GM15510 (cell line): ENCODE results near the gene PSMG2.

ENCODE experiments used
- POLR2A ChIP-seq: IDR thresholded peaks from 3 replicates; pipeline ENCODE4 v1.6.1; 2011; ENCODE audit warnings: borderline replicate concordance; ENCODE audit not compliant: insufficient read length; ENCODE audit errors: extremely low read depth

The PSMG2 gene

DNA sequence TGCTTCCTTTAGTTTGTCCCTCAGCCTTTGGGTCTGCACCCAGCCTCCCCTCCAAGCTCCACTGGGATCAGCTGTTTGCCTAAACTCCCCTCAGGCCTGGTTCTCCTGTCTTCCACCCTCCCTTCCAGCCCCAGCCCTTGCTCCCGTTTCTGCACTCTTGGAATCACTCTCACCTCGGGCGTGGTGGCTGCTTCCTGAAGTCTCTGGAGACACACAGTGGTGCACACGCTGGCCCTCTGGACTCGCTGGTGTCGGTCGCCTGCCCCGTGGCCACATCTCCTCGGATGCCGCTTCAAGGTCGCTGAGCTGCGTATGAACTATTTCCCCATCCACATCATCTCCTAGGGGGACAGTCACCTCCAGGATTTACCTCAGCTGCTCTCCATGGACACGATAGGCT, 46.3 kb downstream of the PSMG2 start:
- no peak for TF ChIP-seq POLR2A

DNA sequence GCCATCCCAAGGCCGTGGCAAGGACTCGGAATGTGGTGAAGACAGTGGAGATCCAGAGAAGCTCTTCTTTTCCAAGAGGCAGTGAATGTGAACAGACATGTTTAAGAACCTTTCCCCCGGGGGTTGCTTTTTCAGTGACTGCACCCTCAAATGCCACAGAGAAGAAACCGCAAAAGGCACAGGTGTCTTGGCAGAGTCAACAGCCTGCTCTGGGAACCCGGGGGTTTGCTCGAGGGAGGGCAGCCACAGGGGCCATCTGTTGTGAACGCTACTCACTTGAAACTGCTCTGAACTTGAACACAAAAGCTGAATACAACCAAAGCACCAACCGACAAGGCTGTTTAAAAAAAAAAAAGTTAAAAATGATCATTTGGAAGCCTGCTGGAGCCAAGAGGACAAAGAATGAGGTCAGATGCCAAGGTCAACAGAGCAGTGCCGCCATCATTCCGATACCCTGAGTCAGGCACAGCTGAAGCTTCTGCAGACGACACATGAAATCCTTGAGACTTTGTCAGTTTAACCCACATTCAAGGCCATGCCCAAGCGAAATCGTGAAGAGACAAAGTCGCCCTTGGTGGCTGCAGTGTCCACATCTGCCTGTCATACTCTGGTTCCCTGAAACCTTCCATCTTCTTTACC, 47.4 kb downstream of the PSMG2 start:
- no peak for TF ChIP-seq POLR2A

DNA sequence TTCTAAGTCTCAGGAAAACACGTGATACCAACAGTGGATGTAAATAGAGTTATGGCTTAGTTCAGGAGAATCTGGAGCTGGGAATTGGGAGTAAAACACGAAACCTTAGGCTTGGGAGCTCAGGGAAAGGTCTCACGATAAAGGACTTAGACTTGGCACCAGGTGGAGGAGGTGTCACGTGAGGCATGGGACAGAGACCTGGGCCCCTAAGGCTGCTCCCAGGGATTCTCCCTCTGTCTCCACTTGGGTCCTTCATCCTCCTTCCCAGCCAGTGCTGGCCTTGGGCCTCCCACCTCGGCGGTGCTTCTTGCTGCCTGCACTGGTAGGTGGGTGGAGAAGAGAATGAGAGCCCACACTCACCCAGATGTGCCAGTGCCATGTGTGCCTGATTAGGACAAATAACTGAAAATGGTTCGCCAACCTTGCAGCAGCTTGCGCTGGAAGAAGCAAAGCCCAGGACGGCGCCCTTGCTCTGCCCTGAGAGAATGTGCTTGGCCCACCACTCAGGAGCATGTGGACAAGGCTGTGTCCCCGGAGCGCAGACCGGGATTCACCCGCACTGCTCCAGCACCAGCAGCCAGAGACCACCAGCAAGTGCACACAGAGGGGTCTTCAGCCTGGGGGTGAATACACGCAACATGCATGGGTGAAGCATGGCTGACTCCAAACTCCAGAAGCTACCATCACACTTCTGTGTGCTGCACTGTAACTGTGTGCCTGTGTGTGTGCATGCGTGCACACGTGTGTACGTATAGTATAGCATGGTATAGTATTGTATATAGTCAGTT, 48.1 kb downstream of the PSMG2 start:
- no peak for TF ChIP-seq POLR2A

DNA sequence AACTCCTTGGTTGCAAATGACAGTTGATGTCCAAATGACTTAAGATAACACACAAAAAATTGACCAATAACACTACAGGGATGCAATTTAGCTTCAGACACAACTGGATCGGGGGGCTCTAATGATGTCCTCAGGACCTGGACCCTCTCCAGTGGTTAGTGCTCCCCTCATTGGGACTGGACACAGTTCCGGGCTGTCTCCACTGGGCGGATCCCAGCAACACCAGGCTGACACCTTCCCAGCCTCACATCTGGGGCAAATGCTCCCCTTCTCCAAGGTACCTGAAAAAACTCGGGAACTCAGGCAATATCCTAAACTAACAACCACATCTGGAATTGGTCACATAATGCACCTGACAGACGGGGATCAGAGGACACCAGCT, 48.7 kb downstream of the PSMG2 start:
- no peak for TF ChIP-seq POLR2A

DNA sequence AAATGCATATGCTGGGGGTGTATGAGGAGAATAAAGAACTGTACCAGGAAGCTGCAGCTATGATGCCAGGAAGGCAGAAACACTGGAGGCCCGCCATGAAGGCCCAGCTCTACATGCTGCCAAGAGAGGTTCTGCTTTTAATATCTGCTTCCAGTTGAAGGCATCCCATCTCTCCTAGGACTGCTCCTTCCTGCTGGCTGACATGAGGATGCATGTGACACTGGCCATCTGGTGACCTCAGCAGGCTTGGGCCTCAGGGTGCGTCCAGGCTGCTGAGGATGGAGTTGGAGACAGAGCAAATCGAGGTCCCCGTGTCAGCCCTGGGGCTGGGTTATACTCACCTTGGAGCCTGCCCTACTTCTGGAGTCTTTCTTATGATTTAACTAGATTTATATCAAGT, 49.0 kb downstream of the PSMG2 start:
- no peak for TF ChIP-seq POLR2A

DNA sequence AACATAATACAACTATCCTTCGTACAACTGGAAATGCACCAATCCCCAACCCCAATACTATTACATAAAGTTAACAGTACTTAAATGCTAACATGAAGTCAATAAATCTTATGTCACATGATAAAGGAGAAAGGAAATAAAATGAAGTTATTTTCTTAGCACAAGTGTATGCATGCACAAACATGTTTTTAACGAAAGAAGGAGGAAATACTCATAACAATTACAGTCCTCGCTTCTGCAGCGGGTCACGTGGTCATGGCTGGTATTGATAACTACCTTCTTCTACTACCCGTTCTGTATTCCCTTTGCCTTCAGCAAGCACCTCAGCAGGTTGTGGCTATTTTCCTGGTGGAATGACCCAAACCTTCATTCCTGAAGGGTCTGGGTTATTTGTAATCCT, 51.7 kb downstream of the PSMG2 start:
- TF ChIP-seq POLR2A = no peak

DNA sequence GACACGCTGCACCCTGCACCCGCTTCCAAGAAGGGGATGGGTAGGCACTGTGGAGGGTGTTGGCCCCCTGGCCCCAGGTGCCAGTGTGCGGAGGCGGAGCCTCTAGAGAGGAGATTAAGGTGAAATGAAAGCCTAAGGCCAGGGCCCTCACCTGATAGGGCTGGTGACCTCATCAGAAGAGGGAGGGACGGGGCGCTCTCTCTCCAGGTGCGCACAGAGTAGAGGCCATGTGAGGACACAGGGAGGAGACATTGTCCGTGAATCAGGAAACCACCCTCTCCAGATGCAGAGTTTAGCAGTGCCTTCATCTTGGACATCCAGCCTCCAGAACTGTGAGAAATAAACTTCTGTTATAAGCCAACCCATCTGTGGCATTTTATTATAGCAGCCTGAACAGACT, 62.3 kb downstream of the PSMG2 start:
- TF ChIP-seq POLR2A = no peak

DNA sequence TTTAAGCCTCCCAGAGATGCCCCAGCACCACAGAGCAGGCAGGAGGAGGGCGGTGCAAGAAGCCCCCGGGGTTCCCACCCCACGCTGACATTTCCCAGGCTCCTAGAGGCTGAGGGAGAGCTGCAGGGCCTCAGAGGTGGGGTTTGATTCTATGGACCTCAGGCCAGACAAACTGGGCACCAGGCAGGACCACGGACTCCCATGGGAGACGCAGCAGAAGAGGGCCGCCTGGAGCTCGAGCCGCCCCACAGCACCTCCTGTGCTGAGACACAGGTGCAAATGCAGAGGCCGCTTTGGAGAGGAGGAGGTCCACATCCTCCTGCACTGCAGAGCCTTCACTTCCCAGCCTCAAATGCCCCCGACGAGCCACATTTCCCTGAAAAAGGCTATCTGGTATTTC, 62.7 kb downstream of the PSMG2 start:
- TF ChIP-seq POLR2A = no peak

DNA sequence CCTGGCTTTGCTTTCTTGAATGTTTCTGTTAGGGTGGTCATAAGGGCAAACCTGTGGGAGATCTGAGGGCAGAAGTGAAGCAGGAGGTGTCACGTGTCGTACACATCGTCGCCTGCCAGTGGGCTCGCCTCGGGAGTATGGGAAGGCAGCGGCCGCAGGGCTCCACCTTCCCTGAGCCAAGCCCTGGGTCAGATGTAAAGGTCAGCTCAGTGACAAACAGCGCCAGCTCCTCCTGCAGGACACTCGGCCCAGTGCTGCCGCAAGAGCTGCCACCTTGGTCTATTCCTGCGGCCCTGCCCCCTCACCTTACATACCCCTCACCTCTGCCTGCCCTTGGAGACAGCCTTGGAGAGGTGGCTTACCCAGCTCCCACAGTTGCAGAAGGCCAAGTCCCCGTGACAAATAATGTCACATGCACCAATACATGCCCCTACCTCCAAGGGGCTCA, 64.2 kb downstream of the PSMG2 start:
- no peak for TF ChIP-seq POLR2A

DNA sequence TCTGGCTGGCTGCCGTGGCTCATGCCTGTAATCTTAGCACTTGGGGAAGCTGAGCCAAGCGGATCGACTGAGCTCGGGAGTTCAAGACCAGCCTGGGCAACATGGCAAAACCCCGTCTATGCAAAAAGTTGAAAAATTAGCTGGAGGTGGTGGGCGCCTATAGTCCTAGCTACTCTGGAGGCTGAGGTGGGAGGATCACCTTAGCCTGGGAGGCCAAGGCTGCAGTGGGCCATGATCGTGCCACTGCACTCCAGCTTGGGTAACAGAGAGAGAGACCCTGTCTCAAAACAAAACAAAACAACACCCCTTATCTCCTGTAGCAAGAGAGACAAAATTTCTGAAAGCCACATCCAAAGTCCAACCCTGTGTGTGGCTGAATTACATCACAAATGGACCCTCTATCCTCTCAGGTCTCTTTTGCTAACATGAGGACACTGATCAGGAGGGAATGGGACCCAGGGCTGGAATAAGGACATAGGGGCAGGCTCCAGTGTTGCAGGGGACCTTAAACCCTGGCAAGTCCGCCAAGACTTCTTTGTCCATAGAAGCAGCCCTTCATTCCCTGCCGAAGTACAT, 64.8 kb downstream of the PSMG2 start:
- TF ChIP-seq POLR2A = no peak

DNA sequence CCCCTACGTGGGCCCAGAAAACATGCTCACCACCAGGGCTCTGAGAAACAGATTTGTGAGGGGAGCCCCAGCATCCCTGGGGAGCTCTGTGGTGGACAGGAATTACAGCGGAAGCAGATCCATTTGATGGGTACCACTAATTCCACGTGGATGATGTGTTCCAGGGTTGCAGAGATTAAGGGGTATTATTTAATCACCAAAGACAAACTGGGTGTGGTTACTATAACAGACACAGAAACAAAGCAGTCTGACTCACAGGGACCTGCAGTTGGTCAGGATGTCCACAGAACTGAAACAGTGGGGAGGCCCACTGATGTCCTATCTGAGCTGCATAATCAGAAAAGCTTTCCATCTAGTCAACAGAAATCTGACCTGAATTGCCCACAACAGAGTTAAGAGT, 65.8 kb downstream of the PSMG2 start:
- no peak for TF ChIP-seq POLR2A

DNA sequence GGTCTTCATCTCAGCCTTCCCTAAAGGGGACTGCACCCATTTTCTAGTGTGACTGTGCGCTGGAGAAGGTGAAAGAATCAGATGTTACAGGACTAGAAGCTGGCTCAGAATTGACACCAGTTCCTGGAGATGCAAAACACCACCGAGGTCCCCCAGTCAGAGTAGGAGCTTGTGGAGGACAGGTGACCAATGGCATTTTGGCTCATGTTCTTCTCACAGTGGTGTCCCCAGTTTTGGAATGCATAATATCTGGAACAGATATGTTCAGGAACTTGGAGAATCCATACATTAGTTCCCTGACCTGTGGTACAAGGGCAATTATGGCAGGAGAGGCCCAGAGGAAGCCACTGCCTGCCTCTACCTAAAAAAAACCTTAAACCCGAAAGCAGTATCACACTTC, 66.3 kb downstream of the PSMG2 start:
- no peak for TF ChIP-seq POLR2A

DNA sequence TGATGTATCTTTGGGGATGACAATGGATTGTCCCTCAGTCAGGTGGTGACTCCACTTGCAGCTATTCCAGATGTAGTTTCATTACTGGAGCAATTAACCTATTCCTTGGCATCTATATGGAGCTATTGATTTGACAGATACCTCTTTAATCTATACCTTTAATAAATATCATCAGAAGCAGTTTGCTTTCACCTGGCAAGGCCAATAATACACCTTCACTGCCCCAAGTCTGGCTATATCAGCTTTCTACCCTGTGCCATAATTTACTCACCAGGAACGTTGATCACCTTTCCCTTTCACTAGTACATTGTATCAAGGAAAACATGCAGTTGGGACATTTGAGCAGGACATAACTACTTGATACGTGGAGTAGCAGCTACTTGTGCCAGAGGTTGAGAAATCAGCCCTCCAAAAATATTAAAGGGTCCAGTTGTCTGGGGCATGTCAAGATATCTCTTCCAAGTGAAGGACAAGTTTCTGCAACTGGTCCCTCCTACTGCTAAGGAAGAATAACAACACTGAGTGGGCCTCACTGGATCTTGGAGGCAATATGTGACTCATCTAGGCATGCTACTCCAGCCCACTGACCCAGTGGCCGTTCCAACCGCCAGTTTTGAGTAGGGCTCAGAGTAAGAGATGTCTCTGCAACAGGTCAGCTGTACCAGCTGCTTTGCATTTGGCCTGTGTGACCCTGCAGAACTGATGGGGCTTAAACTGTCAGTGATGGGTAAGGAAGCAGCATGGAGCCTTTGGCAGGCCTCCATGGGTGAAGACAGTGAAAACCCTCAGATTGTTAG, 67.0 kb downstream of the PSMG2 start:
- no peak for TF ChIP-seq POLR2A

DNA sequence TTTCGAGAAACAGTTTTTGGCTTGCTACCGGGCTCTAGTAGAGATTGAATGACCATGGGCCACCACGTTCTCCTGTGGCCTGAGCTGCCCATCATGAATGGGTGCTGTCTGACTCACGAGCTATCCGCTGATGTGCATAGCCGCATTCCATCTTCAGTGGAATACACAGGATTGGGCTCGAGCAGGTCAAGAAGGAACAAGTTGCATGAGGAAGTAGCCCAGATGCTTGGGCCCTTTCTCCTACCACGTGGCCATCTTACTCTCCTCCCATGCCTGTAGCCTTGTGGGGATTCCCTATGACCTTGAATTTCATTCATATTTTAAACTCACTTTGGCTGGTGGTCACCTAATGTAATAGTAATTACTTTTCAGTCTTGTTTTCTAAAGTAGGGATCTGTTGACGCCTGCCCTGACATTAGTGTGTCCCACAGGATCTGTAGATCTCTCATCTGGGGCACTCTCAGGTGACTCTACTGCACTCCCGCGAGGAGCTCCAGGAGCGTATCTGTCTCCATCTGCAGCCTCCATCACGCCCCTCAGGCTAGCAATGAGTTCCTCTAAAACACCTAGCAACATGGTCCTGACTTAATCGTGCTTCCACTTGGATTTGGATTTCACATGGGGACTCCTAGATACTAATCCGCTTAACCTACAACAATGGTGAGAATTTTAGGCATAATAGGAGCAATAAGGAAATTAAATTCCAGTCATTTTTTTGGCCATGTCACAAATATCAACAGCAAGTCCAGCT, 67.8 kb downstream of the PSMG2 start:
- TF ChIP-seq POLR2A = no peak
